Measurements from ENCODE around the gene ACBD6.

Gene ACBD6

DNA sequence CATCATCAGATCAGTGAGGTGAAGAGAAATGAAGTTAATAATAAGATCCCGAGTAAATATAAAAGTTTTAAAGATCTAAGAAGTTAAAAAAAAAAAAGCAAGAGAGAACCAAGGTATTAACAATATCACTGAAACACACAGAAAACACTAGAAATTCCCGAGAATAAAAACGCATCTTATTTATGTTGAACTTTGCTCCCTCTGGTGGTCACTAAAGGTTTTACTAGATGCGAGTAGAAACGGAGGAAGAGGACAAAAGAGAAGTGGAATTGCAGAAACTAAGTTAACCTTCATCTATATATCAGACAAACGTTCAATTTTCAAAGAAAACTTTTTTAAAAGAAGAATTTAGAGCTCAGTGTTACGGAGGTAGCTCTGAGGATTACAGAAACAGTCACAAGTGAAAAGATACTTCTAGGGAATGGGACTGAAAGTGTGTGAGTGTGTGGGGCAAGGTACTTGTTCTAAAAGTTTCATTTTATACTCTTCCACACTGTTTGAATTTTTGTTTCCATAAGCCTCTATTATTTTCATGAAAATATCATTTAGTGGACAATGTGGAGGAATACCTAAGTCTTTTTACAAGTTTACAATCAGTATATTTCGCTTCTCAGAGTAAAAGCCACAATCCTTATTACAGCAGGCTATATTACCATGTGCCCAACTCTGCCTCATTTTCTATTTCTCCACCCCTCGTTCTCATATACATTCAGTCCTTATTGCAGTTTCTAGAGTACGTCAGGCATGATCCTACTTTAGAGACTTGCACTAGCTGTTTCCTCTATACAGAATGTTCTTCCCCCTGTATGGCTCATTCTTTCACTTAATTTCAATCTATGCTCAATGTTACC lies 19.7 kb downstream of the ACBD6 start:
- TF ChIP-seq, protein P1, sequence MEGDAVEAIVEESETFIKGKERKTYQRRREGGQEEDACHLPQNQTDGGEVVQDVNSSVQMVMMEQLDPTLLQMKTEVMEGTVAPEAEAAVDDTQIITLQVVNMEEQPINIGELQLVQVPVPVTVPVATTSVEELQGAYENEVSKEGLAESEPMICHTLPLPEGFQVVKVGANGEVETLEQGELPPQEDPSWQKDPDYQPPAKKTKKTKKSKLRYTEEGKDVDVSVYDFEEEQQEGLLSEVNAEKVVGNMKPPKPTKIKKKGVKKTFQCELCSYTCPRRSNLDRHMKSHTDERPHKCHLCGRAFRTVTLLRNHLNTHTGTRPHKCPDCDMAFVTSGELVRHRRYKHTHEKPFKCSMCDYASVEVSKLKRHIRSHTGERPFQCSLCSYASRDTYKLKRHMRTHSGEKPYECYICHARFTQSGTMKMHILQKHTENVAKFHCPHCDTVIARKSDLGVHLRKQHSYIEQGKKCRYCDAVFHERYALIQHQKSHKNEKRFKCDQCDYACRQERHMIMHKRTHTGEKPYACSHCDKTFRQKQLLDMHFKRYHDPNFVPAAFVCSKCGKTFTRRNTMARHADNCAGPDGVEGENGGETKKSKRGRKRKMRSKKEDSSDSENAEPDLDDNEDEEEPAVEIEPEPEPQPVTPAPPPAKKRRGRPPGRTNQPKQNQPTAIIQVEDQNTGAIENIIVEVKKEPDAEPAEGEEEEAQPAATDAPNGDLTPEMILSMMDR (IDR thresholded peaks at IDR 0.05) = peak; percentile 88

DNA sequence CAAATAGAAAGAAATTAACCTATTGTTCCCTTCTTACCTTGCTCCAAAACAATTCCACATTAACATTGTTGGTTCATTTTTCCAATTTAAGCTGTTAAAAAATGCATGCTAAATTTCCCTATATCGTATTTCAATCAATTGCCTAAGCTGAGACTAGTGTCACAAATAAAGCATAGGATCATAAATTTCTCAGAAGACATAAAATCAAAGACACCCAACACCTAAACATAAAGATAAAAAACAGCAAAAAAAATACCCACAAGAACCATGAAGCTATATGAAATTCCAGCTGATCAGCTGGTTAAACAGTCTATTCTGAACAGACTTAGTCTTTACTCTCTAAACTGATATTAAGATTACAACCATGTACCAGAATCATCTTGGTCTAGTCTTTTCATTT lies 32.3 kb downstream of the ACBD6 start:
- TF ChIP-seq, protein P1 (IDR thresholded peaks at IDR 0.05) = no peak

DNA sequence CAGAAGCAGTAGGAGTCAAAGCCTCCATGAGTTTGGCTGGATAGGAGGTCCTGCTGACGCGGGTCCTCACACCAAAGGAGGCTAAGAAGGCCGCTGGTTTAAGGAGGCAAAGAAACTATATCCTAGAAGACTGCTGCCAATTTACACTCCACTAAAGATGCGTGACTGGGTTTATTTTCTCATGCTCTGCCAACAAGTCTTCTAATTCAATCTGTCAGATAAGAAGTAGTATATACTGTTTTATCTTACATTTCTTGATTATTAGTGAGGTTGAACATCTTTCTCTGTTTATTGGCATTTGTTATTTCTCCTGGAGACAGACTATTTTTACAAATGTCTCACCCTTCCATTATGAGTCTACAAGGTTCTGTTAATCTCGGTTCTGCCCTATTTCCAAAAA lies 34.1 kb downstream of the ACBD6 start:
- TF ChIP-seq, protein P1 (IDR thresholded peaks at IDR 0.05) = no peak

DNA sequence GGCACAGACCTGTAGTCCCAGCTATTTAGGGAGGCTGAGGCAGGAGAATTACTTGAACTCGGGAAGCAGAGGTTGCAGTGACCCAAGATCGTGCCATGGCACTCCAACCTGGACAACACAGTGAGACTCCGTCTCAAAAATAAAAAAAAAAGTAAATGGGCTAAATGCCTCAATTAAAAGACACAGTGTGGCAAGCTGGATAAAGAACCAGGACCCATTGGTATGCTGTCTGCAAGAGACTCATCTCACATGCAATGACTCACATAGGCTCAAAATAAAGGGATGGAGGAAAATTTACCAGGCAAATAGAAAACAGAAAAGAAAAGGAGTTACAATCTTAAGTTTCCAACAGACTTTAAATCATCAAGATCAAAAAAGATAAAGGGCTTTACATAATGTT lies 40.3 kb downstream of the ACBD6 start:
- TF ChIP-seq, protein P1 (IDR thresholded peaks at IDR 0.05) = no peak

DNA sequence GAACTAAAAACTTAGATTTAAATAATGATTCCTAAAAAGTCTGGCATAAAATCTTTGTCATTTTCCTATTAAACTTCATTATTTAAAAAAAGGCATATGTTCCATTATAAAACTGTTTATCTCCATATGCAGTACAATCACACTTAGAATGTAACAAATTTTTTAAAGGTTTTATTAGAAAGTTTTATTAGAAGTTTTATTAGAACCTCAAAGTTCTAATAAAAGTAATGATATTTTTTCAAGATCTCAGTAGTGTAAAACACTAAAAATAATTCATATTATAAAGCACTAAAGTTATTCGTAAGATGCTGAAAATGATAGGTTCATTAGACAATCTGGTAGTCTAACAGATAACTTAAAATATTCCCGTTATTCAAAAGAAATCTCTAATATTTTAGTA lies 43.6 kb downstream of the ACBD6 start:
- TF ChIP-seq, protein P1 (IDR thresholded peaks at IDR 0.05) = no peak

DNA sequence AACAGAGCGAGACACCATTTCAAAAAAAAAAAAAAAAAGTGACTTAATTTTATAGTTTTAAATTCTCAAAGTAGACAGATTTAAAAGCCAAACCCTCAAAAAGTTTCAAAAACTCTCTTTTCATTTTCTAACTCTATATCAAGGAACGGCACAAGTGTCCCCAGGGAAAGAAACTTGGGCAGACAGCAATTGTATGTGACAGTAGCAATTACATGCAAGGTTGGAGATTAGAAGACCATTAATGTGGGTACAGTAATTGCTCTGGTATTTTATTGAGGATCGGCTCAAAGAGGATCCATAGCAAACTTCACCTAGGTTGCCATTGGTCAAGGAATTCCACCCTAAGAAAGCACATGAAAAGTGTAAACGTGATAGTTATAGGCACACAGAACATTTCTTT lies 46.2 kb downstream of the ACBD6 start:
- TF ChIP-seq, protein P1 (IDR thresholded peaks at IDR 0.05) = no peak

DNA sequence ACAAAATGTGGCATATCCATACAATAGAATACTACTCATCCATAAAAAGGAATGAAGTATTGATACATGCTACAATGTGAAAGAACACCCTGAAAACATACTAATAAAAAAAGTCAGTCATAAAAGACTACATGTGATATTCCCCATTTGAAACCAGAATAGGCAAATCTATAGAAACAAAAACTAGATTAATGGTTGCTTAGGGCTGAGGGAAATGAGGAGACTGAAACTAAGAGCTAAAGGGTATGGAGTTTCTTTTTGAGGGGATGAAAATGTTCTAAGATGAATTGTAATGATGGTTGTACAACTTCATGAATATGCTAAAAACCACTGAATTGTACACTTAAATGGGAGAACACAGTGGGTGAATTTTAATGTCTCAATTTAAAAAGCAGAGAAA lies 50.9 kb downstream of the ACBD6 start:
- TF ChIP-seq, protein P1 (IDR thresholded peaks at IDR 0.05) = no peak
